SK-N-SH (cell line): ENCODE data around the gene IRX5. TPM values are rescaled to one million over a fixed set of nuclear protein-coding genes. Genes with fewer than 3 reads are reported as not detected.
A peak's percentile ranks its signal among the peaks of the same experiment; 100 is the strongest.

ENCODE experiments used
- CTCF ChIA-PET: fragments of 300-600, 350-600 bp; formaldehyde crosslinking; extraction: SDS; loops from one replicate; lab custom pipeline; 2021; lab: Yijun Ruan, JAX
- POLR2A ChIA-PET: fragments of 350-600 bp; sonication (Branson Sonifier 250); formaldehyde crosslinking; extraction: SDS; loops from one replicate; lab custom pipeline; 2020; ENCODE audit warnings: antibody characterized with exemption, inconsistent platforms; lab: Yijun Ruan, JAX
- DNase-seq: peaks from one replicate; pipeline ENCODE4 v3.0.0; 2012
- H2AFZ ChIP-seq: fragments of 200-600 bp; sonication (generic); 2 replicates; pipeline ENCODE4 v1.8.1; 2016; ENCODE audit warnings: antibody characterized with exemption, mild to moderate bottlenecking, low read depth
- H3F3A ChIP-seq: fragments of 200-600 bp; sonication (generic); replicated peaks from 2 replicates; pipeline ENCODE3; 2016; ENCODE audit warnings: antibody characterized with exemption, mild to moderate bottlenecking; ENCODE audit not compliant: insufficient read depth
- H3K27ac ChIP-seq, 2 experiments: fragments of 200-500 bp in 1 of 2; fragments of 200-600 bp in 1 of 2; sonication (Bioruptor generic) in 1 of 2; sonication (generic), shearing (Covaris generic) in 1 of 2; 2 replicates each; pipeline versions ENCODE4 v1.5.1 to v1.6.1; 2014 to 2016; ENCODE audit warnings: low read depth in 2 of 2, inconsistent platforms in 1 of 2, low read length in 1 of 2, mild to moderate bottlenecking in 1 of 2, mixed read lengths in 1 of 2
- H3K27me3 ChIP-seq: fragments of 200-600 bp; sonication (generic), shearing (Covaris generic); 2 replicates; pipeline ENCODE4 v1.6.1; 2016; ENCODE audit warnings: mixed run types; ENCODE audit not compliant: insufficient read depth
- H3K36me3 ChIP-seq, 2 experiments: fragments of 200-500 bp in 1 of 2; fragments of 200-600 bp in 1 of 2; sonication (Bioruptor generic) in 1 of 2; sonication (generic) in 1 of 2; replicated peaks in 1 of 2; 2 replicates each; pipeline versions ENCODE3 to v1.5.1; 2014 to 2016; ENCODE audit warnings: low read length in 1 of 2, mild to moderate bottlenecking in 1 of 2; ENCODE audit not compliant: insufficient read depth in 2 of 2, control insufficient read depth in 1 of 2
- H3K4me1 ChIP-seq, 2 experiments: fragments of 200-500 bp in 1 of 2; fragments of 200-600 bp in 1 of 2; sonication (Bioruptor generic) in 1 of 2; sonication (generic), shearing (Covaris generic) in 1 of 2; 2 replicates each; pipeline versions ENCODE4 v1.5.1 to v1.6.1; 2014 to 2016; ENCODE audit warnings: low read depth in 1 of 2, low read length in 1 of 2, mixed run types in 1 of 2; ENCODE audit not compliant: insufficient read depth in 2 of 2, control insufficient read depth in 1 of 2
- H3K4me2 ChIP-seq: fragments of 200-600 bp; sonication (generic), shearing (Covaris generic); 2 replicates; pipeline ENCODE4 v1.6.1; 2017; ENCODE audit warnings: mixed run types
- H3K4me3 ChIP-seq, 2 experiments: fragments of 200-500 bp in 1 of 2; fragments of 200-600 bp in 1 of 2; sonication (Bioruptor generic) in 1 of 2; sonication (generic), shearing (Covaris generic) in 1 of 2; 2 replicates each; pipeline versions ENCODE4 v1.5.1 to v1.8.1; 2014 to 2016; ENCODE audit warnings: low read depth in 2 of 2, inconsistent platforms in 1 of 2, low read length in 1 of 2, mild to moderate bottlenecking in 1 of 2, mixed read lengths in 1 of 2, moderate library complexity in 1 of 2
- H3K79me2 ChIP-seq: fragments of 200-600 bp; sonication (generic); 2 replicates; pipeline ENCODE4 v1.8.1; 2017; ENCODE audit warnings: mild to moderate bottlenecking; ENCODE audit not compliant: insufficient read depth
- H3K9ac ChIP-seq: fragments of 200-600 bp; sonication (generic); 2 replicates; pipeline ENCODE4 v1.6.1; 2017; ENCODE audit warnings: mixed run types
- H3K9me2 ChIP-seq: fragments of 200-600 bp; sonication (generic); 2 replicates; pipeline ENCODE4 v1.6.1; 2017; ENCODE audit warnings: mixed run types
- H3K9me3 ChIP-seq: fragments of 200-600 bp; sonication (generic); 2 replicates; pipeline ENCODE4 v1.6.1; 2017; ENCODE audit warnings: mixed run types, mild to moderate bottlenecking, moderate library complexity
- H4K20me1 ChIP-seq: fragments of 200-600 bp; sonication (generic); 2 replicates; pipeline ENCODE4 v1.6.1; 2017; ENCODE audit warnings: mild to moderate bottlenecking, mixed run types; ENCODE audit not compliant: insufficient read depth
- CHD2 ChIP-seq: fragments of 150-350 bp; IDR thresholded peaks from 2 replicates; pipeline ENCODE4 v1.6.1; 2018; ENCODE audit warnings: low read length; ENCODE audit not compliant: partially characterized antibody
- ELF1 ChIP-seq: IDR thresholded peaks from 2 replicates; pipeline ENCODE4 v1.4.0; 2012
- FOXM1 ChIP-seq: IDR thresholded peaks from 2 replicates; pipeline ENCODE4 v1.4.0; 2012; ENCODE audit warnings: low read depth, mild to moderate bottlenecking
- GABPA ChIP-seq: IDR thresholded peaks from 2 replicates; pipeline ENCODE4 v1.4.0; 2012; ENCODE audit warnings: low read depth, mild to moderate bottlenecking
- IRF3 ChIP-seq: fragments of 150-350 bp; IDR thresholded peaks from 2 replicates; pipeline ENCODE4 v1.6.1; 2016; ENCODE audit warnings: mild to moderate bottlenecking, low read depth, low read length
- JUND ChIP-seq: IDR thresholded peaks from 2 replicates; pipeline ENCODE4 v1.4.0; 2012
- MXI1 ChIP-seq: IDR thresholded peaks from 2 replicates; pipeline ENCODE4 v1.6.1; 2012; ENCODE audit warnings: mild to moderate bottlenecking, low read depth, low read length, improper control_type of control experiment
- NRF1 ChIP-seq: IDR thresholded peaks from 2 replicates; pipeline ENCODE4 v1.6.1; 2012; ENCODE audit warnings: low read depth, mild to moderate bottlenecking, low read length
- POLR2AphosphoS5 ChIP-seq: IDR thresholded peaks from 2 replicates; pipeline ENCODE4 v1.6.1; 2012; ENCODE audit warnings: low read depth, low read length
- RAD21 ChIP-seq: IDR thresholded peaks from 2 replicates; pipeline ENCODE4 v1.6.1; 2012; ENCODE audit warnings: mild to moderate bottlenecking, low read length
- REST ChIP-seq: IDR thresholded peaks from 2 replicates; pipeline ENCODE4 v1.6.1; 2012; ENCODE audit warnings: mild to moderate bottlenecking, low read depth, low read length, moderate library complexity
- RFX5 ChIP-seq: IDR thresholded peaks from 2 replicates; pipeline ENCODE4 v1.6.1; 2012; ENCODE audit warnings: mild to moderate bottlenecking, improper control_type of control experiment, low read length
- SMC3 ChIP-seq: IDR thresholded peaks from 2 replicates; pipeline ENCODE4 v1.6.1; 2012; ENCODE audit warnings: low read depth, low read length, improper control_type of control experiment
- TAF1 ChIP-seq: IDR thresholded peaks from 2 replicates; pipeline ENCODE4 v1.6.1; 2012; ENCODE audit warnings: low read depth, mild to moderate bottlenecking, low read length, moderate library complexity, borderline replicate concordance
- TEAD4 ChIP-seq: IDR thresholded peaks from 2 replicates; pipeline ENCODE4 v1.4.0; 2012; ENCODE audit warnings: mild to moderate bottlenecking, borderline replicate concordance; ENCODE audit not compliant: insufficient read depth
- YY1 ChIP-seq: IDR thresholded peaks from 2 replicates; pipeline ENCODE4 v1.4.0; 2012; ENCODE audit warnings: low read depth, mild to moderate bottlenecking
- ZBTB33 ChIP-seq: IDR thresholded peaks from 2 replicates; pipeline ENCODE4 v1.4.0; 2012; ENCODE audit warnings: low read depth, borderline replicate concordance
- WGBS: methylation state at CpG from one replicate; pipeline ENCODE4 v1.1.6; 2017; ENCODE audit warnings: low lambda C conversion rate; 5-methylcytosine and 5-hydroxymethylcytosine counted together
- polyA plus RNA-seq, 3 experiments: library from polyadenylated mRNA; depleted of rRNA; stranded (reverse); fragments of >200 nt; gene quantifications; 2 replicates each; pipeline ENCODE4 v1.2.3, GENCODE V29; 2012

The IRX5 gene
- polyA plus RNA-seq, 1 of the 3 experiments (the other 2 are of a cell fraction) = 1.4 TPM

GRCh38 chr16:54928411-54929089 lies 2.1 kb upstream of the IRX5 start:
- peak; percentile 80 for DNase-seq
- WGBS = under 1% methylated on average over 15 of the region's 101 CpGs
- ChIA-PET POLR2A (interaction anchor here (0.5 to 1.0 kb wide), 2 partner anchors 166 to 444 kb away, joined by 3 read pairs; no protein-coding TSS in a partner anchor), CTCF (interaction anchor here (0.7 to 2.3 kb wide), 8 partner anchors 11 to 1186 kb away, joined by 3 to 13 read pairs (median 3); partner anchors contain the start of gene IRX6)
- Histone ChIP-seq H3K4me3 (peak overlapping the region; percentile 81 to 89), H3K4me1 (peaks cover 8 to 20% of the 10 kb centered on the region in 2 experiments; a peak in 3 of 4 replicates), H2AFZ (no peak overlapping the region), H4K20me1 (peaks cover 26% of the 10 kb centered on the region), H3K79me2 (peaks cover 58% of the 10 kb centered on the region), H3K9me3 (no peaks in the 10 kb centered on the region), H3F3A (peaks cover 32% of the 10 kb centered on the region), H3K4me2 (peak overlapping the region; percentile 100; the same call in 1 of the 2 replicates), H3K36me3 (peaks cover 1 to 3% of the 10 kb centered on the region in 2 experiments), H3K27me3 (no peaks in the 10 kb centered on the region), H3K9ac (peak overlapping the region; percentile 84), H3K9me2 (no peaks in the 10 kb centered on the region), H3K27ac (peak overlapping the region; percentile 81 to 95)
- 0 out of 2 replicates have a peak, but pooled peaks have one; percentile 4 for TF ChIP-seq TAF1
- no peak for TF ChIP-seq TEAD4
- peak; percentile 35; the same call in 1 of the 2 replicates for TF ChIP-seq MXI1
- peak; percentile 9; the same call in 1 of the 2 replicates for TF ChIP-seq POLR2AphosphoS5

GRCh38 chr16:54929090-54930004 lies 1.3 kb upstream of the IRX5 start:
- peaks cover 2 to 20% of the 10 kb centered on the region in 2 experiments; a peak in 3 of 4 replicates for H3K4me1 ChIP-seq
- peaks cover 29% of the 10 kb centered on the region for H3F3A ChIP-seq
- H3K9me2 ChIP-seq = no peaks in the 10 kb centered on the region
- peaks cover 25% of the 10 kb centered on the region for H4K20me1 ChIP-seq
- peaks cover 50% of the 10 kb centered on the region for H3K79me2 ChIP-seq
- H3K36me3 ChIP-seq = peaks cover 9% of the 10 kb centered on the region in 2 experiments
- H3K27ac ChIP-seq = peak overlapping the region; percentile 81 to 95
- CTCF ChIA-PET = interaction anchor here (0.6 to 2.3 kb wide), 13 partner anchors 11 to 1186 kb away, joined by 3 to 13 read pairs (median 3); partner anchors contain the start of gene IRX6
- H3K9me3 ChIP-seq = no peaks in the 10 kb centered on the region
- whole genome bisulfite sequencing = under 1% methylated on average over 54 of the region's 73 CpGs
- peak; percentile 92 for DNase-seq
- H3K27me3 ChIP-seq = no peaks in the 10 kb centered on the region
- peak overlapping the region; percentile 95 for H2AFZ ChIP-seq
- POLR2A ChIA-PET = interaction anchor here (0.5 to 1.0 kb wide), 2 partner anchors 167 to 443 kb away, joined by 3 read pairs; no protein-coding TSS in a partner anchor
- H3K9ac ChIP-seq = peak overlapping the region; percentile 84
- H3K4me2 ChIP-seq = peak overlapping the region; percentile 100
- peak overlapping the region; percentile 81 to 89 for H3K4me3 ChIP-seq
- TF ChIP-seq REST (no peak), ELF1 (no peak), RAD21 (peak; percentile 50), ZBTB33 (no peak), SMC3 (peak; percentile 12; the same call in 1 of the 2 replicates), MXI1 (peak; percentile 62), NRF1 (peak; percentile 14; the same call in 1 of the 2 replicates), RFX5 (peak; percentile 59; the same call in 1 of the 2 replicates), TEAD4 (no peak), YY1 (no peak), FOXM1 (no peak), IRF3 (no peak), GABPA (no peak), JUND (no peak), CHD2 (peak; percentile 84)
